Measurements from ENCODE around the gene SDHAF3.

DNA sequence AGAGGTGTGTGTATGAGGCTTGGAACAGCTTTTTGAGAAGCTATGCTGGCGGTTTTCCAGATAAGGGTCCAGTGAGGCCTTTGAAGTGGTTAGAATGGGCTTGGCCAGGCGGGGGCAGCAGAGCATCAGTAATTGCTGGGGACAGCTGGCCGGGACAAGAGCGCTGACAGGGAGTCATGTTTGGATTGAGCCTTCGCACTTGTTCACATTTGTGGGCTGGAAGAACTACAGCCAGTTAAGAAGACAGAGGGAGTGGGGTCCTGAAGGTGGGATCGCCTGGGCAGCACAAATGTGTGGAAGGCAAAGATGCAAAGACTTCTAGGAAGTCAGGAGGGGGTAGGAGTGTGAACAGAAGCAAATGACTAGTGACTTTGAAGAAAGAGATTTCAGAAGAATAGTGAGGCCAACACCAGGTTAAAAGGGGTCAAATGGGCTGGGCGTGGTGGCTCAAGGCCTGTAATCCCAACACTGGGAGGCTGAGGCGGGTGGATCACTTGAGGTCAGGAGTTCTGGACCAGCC is 12.7 kb upstream of the SDHAF3 start:
- TF ChIP-seq POLR2A (IDR thresholded peaks at IDR 0.05): no peak
- TF ChIP-seq, protein P1, sequence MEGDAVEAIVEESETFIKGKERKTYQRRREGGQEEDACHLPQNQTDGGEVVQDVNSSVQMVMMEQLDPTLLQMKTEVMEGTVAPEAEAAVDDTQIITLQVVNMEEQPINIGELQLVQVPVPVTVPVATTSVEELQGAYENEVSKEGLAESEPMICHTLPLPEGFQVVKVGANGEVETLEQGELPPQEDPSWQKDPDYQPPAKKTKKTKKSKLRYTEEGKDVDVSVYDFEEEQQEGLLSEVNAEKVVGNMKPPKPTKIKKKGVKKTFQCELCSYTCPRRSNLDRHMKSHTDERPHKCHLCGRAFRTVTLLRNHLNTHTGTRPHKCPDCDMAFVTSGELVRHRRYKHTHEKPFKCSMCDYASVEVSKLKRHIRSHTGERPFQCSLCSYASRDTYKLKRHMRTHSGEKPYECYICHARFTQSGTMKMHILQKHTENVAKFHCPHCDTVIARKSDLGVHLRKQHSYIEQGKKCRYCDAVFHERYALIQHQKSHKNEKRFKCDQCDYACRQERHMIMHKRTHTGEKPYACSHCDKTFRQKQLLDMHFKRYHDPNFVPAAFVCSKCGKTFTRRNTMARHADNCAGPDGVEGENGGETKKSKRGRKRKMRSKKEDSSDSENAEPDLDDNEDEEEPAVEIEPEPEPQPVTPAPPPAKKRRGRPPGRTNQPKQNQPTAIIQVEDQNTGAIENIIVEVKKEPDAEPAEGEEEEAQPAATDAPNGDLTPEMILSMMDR (IDR thresholded peaks at IDR 0.05): peak; percentile 75 to 88 (median 82)

All from tibial nerve (tissue), 3 donors.